NT2/D1 (cell line): ENCODE results near the gene ROCK1.
"Not testable (repeated sequence)": the region's sequence is repeated elsewhere in the genome, so short reads cannot be mapped to it uniquely, and the experiment has no call there.

ENCODE experiments used
- YY1 ChIP-seq: IDR thresholded peaks from 2 replicates; pipeline ENCODE4 v1.6.1; 2011; ENCODE audit not compliant: insufficient read length, insufficient read depth
- ZNF274 ChIP-seq: IDR thresholded peaks from 2 replicates; pipeline ENCODE4 v1.6.1; 2011; ENCODE audit warnings: mild to moderate bottlenecking, low read depth, low read length

DNA sequence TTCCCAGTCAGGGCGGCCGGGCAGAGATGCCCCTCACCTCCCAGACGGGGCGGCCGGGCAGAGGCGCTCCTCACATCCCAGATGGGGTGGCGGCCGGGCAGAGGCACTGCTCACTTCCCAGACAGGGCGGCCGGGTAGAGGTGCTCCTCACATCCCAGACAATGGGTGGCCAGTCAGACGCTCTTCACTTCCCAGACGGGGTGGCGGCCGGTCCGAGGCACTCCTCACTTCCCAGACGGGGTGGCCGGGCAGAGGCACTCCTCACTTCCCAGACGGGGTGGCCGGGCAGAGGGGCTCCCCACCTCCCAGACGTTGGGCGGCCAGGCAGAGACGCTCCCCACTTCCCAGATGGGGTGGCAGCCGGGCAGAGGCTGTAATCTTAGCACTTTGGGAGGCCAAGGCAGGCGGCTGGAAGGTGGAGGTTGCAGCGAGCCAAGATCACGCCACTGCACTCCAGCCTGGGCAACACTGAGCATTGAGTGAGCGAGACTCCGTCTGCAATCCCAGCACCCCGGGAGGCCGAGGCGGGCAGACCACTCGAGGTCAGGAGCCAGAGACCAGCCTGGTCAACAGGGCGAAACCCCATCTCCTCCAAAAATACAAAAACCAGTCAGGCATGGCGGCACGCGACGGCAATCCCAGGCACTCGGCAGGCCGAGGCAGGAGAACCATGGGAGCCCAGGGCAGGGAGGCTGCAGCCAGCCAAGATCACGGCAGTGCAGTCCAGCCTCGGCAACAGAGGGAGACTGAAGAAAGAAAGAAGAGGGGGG, 26.3 kb upstream of the ROCK1 start:
- not testable (repeated sequence) for TF ChIP-seq ZNF274, YY1
